Measurements from ENCODE around the gene TPSD1. TPM values are rescaled to one million over a fixed set of nuclear protein-coding genes. Genes with fewer than 3 reads are reported as not detected.

Gene TPSD1
- polyA plus RNA-seq, 1 donor (not counting 4 experiments of a cell fraction or from before 2014, with no cell fraction given), result not detected

GRCh38 chr16:1206786-1207185, 49.1 kb upstream of the TPSD1 start:
- no peak overlapping the region for H3K27ac ChIP-seq (ENCODE audit: control insufficient read depth, insufficient read depth, low read length)
- H3K4me3 ChIP-seq (ENCODE audit: control insufficient read depth in 2 of 3, extremely low read depth in 1 of 3, insufficient read depth in 2 of 3, low read depth in 1 of 3, low read length in 3 of 3), result no peak overlapping the region
- no peaks in the 10 kb centered on the region for H3K9me1 ChIP-seq (ENCODE audit: control insufficient read depth, extremely low read depth, insufficient read depth, low read length)
- TF ChIP-seq EZH2 (IDR thresholded peaks at IDR 0.05; ENCODE audit: low read length) (no peak), CTCF (optimal IDR thresholded peaks at IDR 0.05 in 1 of 3, IDR thresholded peaks at IDR 0.05 in 1 of 3, conservative IDR thresholded peaks at IDR 0.05 in 1 of 3; ENCODE audit: extremely low read depth in 1 of 3, insufficient read depth in 2 of 3, low read length in 3 of 3) (no peak)
- H3K4me2 ChIP-seq (ENCODE audit: control insufficient read depth, extremely low read depth, insufficient read depth, low read depth, low read length), result no peak overlapping the region
- H3K79me2 ChIP-seq (ENCODE audit: control insufficient read depth, insufficient read depth, low read length), result no peaks in the 10 kb centered on the region
- H2AFZ ChIP-seq (ENCODE audit: control insufficient read depth, low read length), result no peak overlapping the region
- no peaks in the 10 kb centered on the region for H3K9me3 ChIP-seq (ENCODE audit: control insufficient read depth, low read depth, low read length)
- H3K9ac ChIP-seq (ENCODE audit: control insufficient read depth, extremely low read depth, insufficient read depth, low read length), result no peak overlapping the region
- H4K20me1 ChIP-seq (ENCODE audit: control insufficient read depth, extremely low read depth, insufficient read depth, low read length), result no peaks in the 10 kb centered on the region
- dilution Hi-C loops (cut with MboI; ENCODE audit: extremely low pct_ligation_motif_present, low sequenced_read_pairs), result no loop called here
- no peak for FAIRE-seq
- H3K4me1 ChIP-seq (ENCODE audit: control insufficient read depth, extremely low read depth, insufficient read depth, low read length), result no peaks in the 10 kb centered on the region
- peaks cover 23% of the 10 kb centered on the region for H3K27me3 ChIP-seq (ENCODE audit: control insufficient read depth, extremely low read depth, insufficient read depth, low read length)
- no peak for DNase-seq (ENCODE audit: low read depth, low spot score)
- no peaks in the 10 kb centered on the region for H3K36me3 ChIP-seq (ENCODE audit: control insufficient read depth in 2 of 2, extremely low read depth in 1 of 2, insufficient read depth in 2 of 2, low read length in 2 of 2)

- H3K4me2 ChIP-seq (ENCODE audit: control insufficient read depth, extremely low read depth, insufficient read depth, low read depth, low read length), result no peak overlapping the region
- H3K79me2 ChIP-seq (ENCODE audit: control insufficient read depth, insufficient read depth, low read length), result no peaks in the 10 kb centered on the region
- H2AFZ ChIP-seq (ENCODE audit: control insufficient read depth, low read length), result no peak overlapping the region
- no peaks in the 10 kb centered on the region for H4K20me1 ChIP-seq (ENCODE audit: control insufficient read depth, extremely low read depth, insufficient read depth, low read length)
- no peak overlapping the region for H3K4me3 ChIP-seq (ENCODE audit: control insufficient read depth in 2 of 3, extremely low read depth in 1 of 3, insufficient read depth in 2 of 3, low read depth in 1 of 3, low read length in 3 of 3)
- FAIRE-seq (no peak), DNase-seq (ENCODE audit: low read depth, low spot score) (no peak)
- dilution Hi-C loops (cut with MboI; ENCODE audit: extremely low pct_ligation_motif_present, low sequenced_read_pairs), result no loop called here
- no peak overlapping the region for H3K27ac ChIP-seq (ENCODE audit: control insufficient read depth, insufficient read depth, low read length)
- peaks cover 23% of the 10 kb centered on the region for H3K27me3 ChIP-seq (ENCODE audit: control insufficient read depth, extremely low read depth, insufficient read depth, low read length)
- H3K9me3 ChIP-seq (ENCODE audit: control insufficient read depth, low read depth, low read length), result peaks cover 2% of the 10 kb centered on the region
- no peaks in the 10 kb centered on the region for H3K4me1 ChIP-seq (ENCODE audit: control insufficient read depth, extremely low read depth, insufficient read depth, low read length)
- TF ChIP-seq EZH2 (IDR thresholded peaks at IDR 0.05; ENCODE audit: low read length), result no peak
- TF ChIP-seq CTCF (optimal IDR thresholded peaks at IDR 0.05 in 1 of 3, IDR thresholded peaks at IDR 0.05 in 1 of 3, conservative IDR thresholded peaks at IDR 0.05 in 1 of 3; ENCODE audit: extremely low read depth in 1 of 3, insufficient read depth in 2 of 3, low read length in 3 of 3), result no peak
- H3K36me3 ChIP-seq (ENCODE audit: control insufficient read depth in 2 of 2, extremely low read depth in 1 of 2, insufficient read depth in 2 of 2, low read length in 2 of 2), result no peaks in the 10 kb centered on the region
- no peaks in the 10 kb centered on the region for H3K9me1 ChIP-seq (ENCODE audit: control insufficient read depth, extremely low read depth, insufficient read depth, low read length)
- H3K9ac ChIP-seq (ENCODE audit: control insufficient read depth, extremely low read depth, insufficient read depth, low read length), result no peak overlapping the region
Measured at GRCh38 chr16:1208239-1208830, 47.5 kb upstream of the TPSD1 start.
